ENCODE data around the gene PPP4R4.

PPP4R4 gene

GRCh38 chr14:94173885-94174603, at the start of gene PPP4R4:
Gene PPP4R4 (plus strand): TSS chr14:94174322. CDS start chr14:94174466, 144 bp downstream.
- peak; percentile 74 to 75 for DNase-seq (ENCODE audit: low spot score in 2 of 2)
- Mint-ChIP-seq H3K4me1 (peaks cover 17% of the 10 kb centered on the region), H3K4me3 (peak within 1 kb of the TSS; percentile 79), H3K9me3 (no peaks in the 10 kb centered on the region), H3K27ac (ENCODE audit: low read depth) (peak within 1 kb of the TSS; percentile 87), H3K36me3 (ENCODE audit: insufficient read depth) (peaks cover 3% of the 10 kb centered on the region), H3K27me3 (peaks cover 20% of the 10 kb centered on the region)
- ATAC-seq (replicated peaks; ENCODE audit: extremely low read depth, poor library complexity, severe bottlenecking) = peak; percentile 86

GRCh38 chr14:94124582-94125377, 49.3 kb upstream of the PPP4R4 start:
- Mint-ChIP-seq H3K9me3 (peaks cover 7% of the 10 kb centered on the region), H3K36me3 (ENCODE audit: insufficient read depth) (peaks cover 6% of the 10 kb centered on the region), H3K27me3 (peaks cover 25% of the 10 kb centered on the region), H3K4me1 (peaks cover 14% of the 10 kb centered on the region), H3K4me3 (no peak overlapping the region), H3K27ac (ENCODE audit: low read depth) (no peak overlapping the region)
- DNase-seq (ENCODE audit: low spot score in 2 of 2) = no peak
- ATAC-seq (replicated peaks; ENCODE audit: extremely low read depth, poor library complexity, severe bottlenecking) = no peak

- no peak overlapping the region for H3K27ac Mint-ChIP-seq (ENCODE audit: low read depth)
- ATAC-seq (replicated peaks; ENCODE audit: extremely low read depth, poor library complexity, severe bottlenecking) = no peak
These were observed 48.3 kb upstream of the PPP4R4 start for GRCh38 chr14:94125659-94126418.

GRCh38 chr14:94126419-94126677, 47.8 kb upstream of the PPP4R4 start:
- H3K4me1 Mint-ChIP-seq = peaks cover 21% of the 10 kb centered on the region
- DNase-seq (ENCODE audit: low spot score in 2 of 2) (no peak), ATAC-seq (replicated peaks; ENCODE audit: extremely low read depth, poor library complexity, severe bottlenecking) (no peak)
- no peaks in the 10 kb centered on the region for H3K9me3 Mint-ChIP-seq
- no peak overlapping the region for H3K4me3 Mint-ChIP-seq
- H3K27me3 Mint-ChIP-seq = peaks cover 9% of the 10 kb centered on the region
- peaks cover 4% of the 10 kb centered on the region for H3K36me3 Mint-ChIP-seq (ENCODE audit: insufficient read depth)
- no peak overlapping the region for H3K27ac Mint-ChIP-seq (ENCODE audit: low read depth)

More at GRCh38 chr14:94125659-94126418, 48.3 kb upstream of the PPP4R4 start:
- Mint-ChIP-seq H3K9me3 (peaks cover 2% of the 10 kb centered on the region), H3K27me3 (peaks cover 14% of the 10 kb centered on the region), H3K4me1 (peaks cover 21% of the 10 kb centered on the region), H3K4me3 (no peak overlapping the region), H3K36me3 (ENCODE audit: insufficient read depth) (peaks cover 4% of the 10 kb centered on the region)
- DNase-seq (ENCODE audit: low spot score in 2 of 2) = no peak

- Mint-ChIP-seq H3K27ac (ENCODE audit: low read depth) (no peak overlapping the region), H3K36me3 (ENCODE audit: insufficient read depth) (peaks cover 4% of the 10 kb centered on the region), H3K27me3 (peaks cover 5% of the 10 kb centered on the region), H3K4me3 (no peak overlapping the region), H3K9me3 (no peaks in the 10 kb centered on the region), H3K4me1 (peaks cover 21% of the 10 kb centered on the region)
- ATAC-seq (replicated peaks; ENCODE audit: extremely low read depth, poor library complexity, severe bottlenecking) (no peak), DNase-seq (ENCODE audit: low spot score in 2 of 2) (no peak)
These were observed 47.3 kb upstream of the PPP4R4 start for GRCh38 chr14:94126800-94127199.

- no peak overlapping the region for H3K27ac Mint-ChIP-seq (ENCODE audit: low read depth)
- no peaks in the 10 kb centered on the region for H3K27me3 Mint-ChIP-seq
- H3K9me3 Mint-ChIP-seq = no peaks in the 10 kb centered on the region
- DNase-seq (ENCODE audit: low spot score in 2 of 2) (no peak), ATAC-seq (replicated peaks; ENCODE audit: extremely low read depth, poor library complexity, severe bottlenecking) (no peak)
- peaks cover 4% of the 10 kb centered on the region for H3K36me3 Mint-ChIP-seq (ENCODE audit: insufficient read depth)
- peaks cover 21% of the 10 kb centered on the region for H3K4me1 Mint-ChIP-seq
- peak overlapping the region; percentile 89 for H3K4me3 Mint-ChIP-seq
These were observed 46.8 kb upstream of the PPP4R4 start for GRCh38 chr14:94127330-94127729.

GRCh38 chr14:94128216-94128839, 45.8 kb upstream of the PPP4R4 start:
- H3K9me3 Mint-ChIP-seq = no peaks in the 10 kb centered on the region
- H3K27ac Mint-ChIP-seq (ENCODE audit: low read depth) = peak overlapping the region; percentile 89
- peaks cover 4% of the 10 kb centered on the region for H3K36me3 Mint-ChIP-seq (ENCODE audit: insufficient read depth)
- H3K27me3 Mint-ChIP-seq = no peaks in the 10 kb centered on the region
- H3K4me1 Mint-ChIP-seq = peaks cover 21% of the 10 kb centered on the region
- H3K4me3 Mint-ChIP-seq = peak overlapping the region; percentile 89
- DNase-seq (ENCODE audit: low spot score in 2 of 2) (no peak), ATAC-seq (replicated peaks; ENCODE audit: extremely low read depth, poor library complexity, severe bottlenecking) (no peak)

GRCh38 chr14:94129111-94129757, 44.9 kb upstream of the PPP4R4 start, which contains the start of gene IFI27L2:
Gene IFI27L2 (minus strand): TSS chr14:94129604. CDS start chr14:94129564, 40 bp downstream.
- ATAC-seq (replicated peaks; ENCODE audit: extremely low read depth, poor library complexity, severe bottlenecking) (peak; percentile 90), DNase-seq (ENCODE audit: low spot score in 2 of 2) (peak in 1 of 2 donors; percentile 30)
- Mint-ChIP-seq H3K4me3 (peak within 1 kb of the TSS; percentile 89), H3K9me3 (no peaks in the 10 kb centered on the region), H3K36me3 (ENCODE audit: insufficient read depth) (peaks cover 4% of the 10 kb centered on the region), H3K27ac (ENCODE audit: low read depth) (peak within 1 kb of the TSS; percentile 89), H3K27me3 (no peaks in the 10 kb centered on the region), H3K4me1 (peaks cover 21% of the 10 kb centered on the region)

GRCh38 chr14:94129758-94130414, 44.2 kb upstream of the PPP4R4 start:
- H3K27ac Mint-ChIP-seq (ENCODE audit: low read depth) = peak overlapping the region; percentile 89
- peak overlapping the region; percentile 89 for H3K4me3 Mint-ChIP-seq
- peaks cover 21% of the 10 kb centered on the region for H3K4me1 Mint-ChIP-seq
- peaks cover 1% of the 10 kb centered on the region for H3K9me3 Mint-ChIP-seq
- ATAC-seq (replicated peaks; ENCODE audit: extremely low read depth, poor library complexity, severe bottlenecking) (peak; percentile 43), DNase-seq (ENCODE audit: low spot score in 2 of 2) (no peak)
- H3K36me3 Mint-ChIP-seq (ENCODE audit: insufficient read depth) = peaks cover 4% of the 10 kb centered on the region
- peaks cover 4% of the 10 kb centered on the region for H3K27me3 Mint-ChIP-seq

- no peak for ATAC-seq (replicated peaks; ENCODE audit: extremely low read depth, poor library complexity, severe bottlenecking)
- DNase-seq (ENCODE audit: low spot score in 2 of 2) = peak; percentile 27 to 54
- Mint-ChIP-seq H3K27me3 (peaks cover 10% of the 10 kb centered on the region), H3K9me3 (peaks cover 9% of the 10 kb centered on the region), H3K27ac (ENCODE audit: low read depth) (no peak overlapping the region), H3K4me3 (no peak overlapping the region), H3K4me1 (peaks cover 21% of the 10 kb centered on the region), H3K36me3 (ENCODE audit: insufficient read depth) (peaks cover 4% of the 10 kb centered on the region)
These were observed 41.7 kb upstream of the PPP4R4 start for GRCh38 chr14:94132285-94132887.

GRCh38 chr14:94135476-94135875, 38.6 kb upstream of the PPP4R4 start:
- peaks cover 20% of the 10 kb centered on the region for H3K27me3 Mint-ChIP-seq
- ATAC-seq (replicated peaks; ENCODE audit: extremely low read depth, poor library complexity, severe bottlenecking) (no peak), DNase-seq (ENCODE audit: low spot score in 2 of 2) (no peak)
- no peaks in the 10 kb centered on the region for H3K36me3 Mint-ChIP-seq (ENCODE audit: insufficient read depth)
- H3K9me3 Mint-ChIP-seq = peaks cover 9% of the 10 kb centered on the region
- no peak overlapping the region for H3K4me3 Mint-ChIP-seq
- peaks cover under 1% of the 10 kb centered on the region for H3K4me1 Mint-ChIP-seq
- no peak overlapping the region for H3K27ac Mint-ChIP-seq (ENCODE audit: low read depth)

Measured in central memory CD8-positive, alpha-beta T cell (primary cell).